Thyroid gland (tissue), 4 donors: Measurements from ENCODE around the gene B4GALNT4.

Experiments
- CTCF ChIP-seq, 6 experiments: fragments of 200-600 bp in 3 of 6; fragments of 450-650 bp in 3 of 6; sonication (generic) in 3 of 6; IDR thresholded peaks; one replicate each; pipeline ENCODE4 v1.5.1; 2016 to 2019; ENCODE audit warnings: antibody characterized with exemption in 6 of 6, mild to moderate bottlenecking in 2 of 6, inconsistent platforms in 1 of 6, moderate library complexity in 1 of 6
- POLR2A ChIP-seq, 2 donors: fragments of 450-650 bp; IDR thresholded peaks; one replicate each; pipeline ENCODE4 v1.6.1; 2017; ENCODE audit warnings: antibody characterized with exemption in 2 of 2, mild to moderate bottlenecking in 2 of 2, moderate library complexity in 1 of 2

DNA sequence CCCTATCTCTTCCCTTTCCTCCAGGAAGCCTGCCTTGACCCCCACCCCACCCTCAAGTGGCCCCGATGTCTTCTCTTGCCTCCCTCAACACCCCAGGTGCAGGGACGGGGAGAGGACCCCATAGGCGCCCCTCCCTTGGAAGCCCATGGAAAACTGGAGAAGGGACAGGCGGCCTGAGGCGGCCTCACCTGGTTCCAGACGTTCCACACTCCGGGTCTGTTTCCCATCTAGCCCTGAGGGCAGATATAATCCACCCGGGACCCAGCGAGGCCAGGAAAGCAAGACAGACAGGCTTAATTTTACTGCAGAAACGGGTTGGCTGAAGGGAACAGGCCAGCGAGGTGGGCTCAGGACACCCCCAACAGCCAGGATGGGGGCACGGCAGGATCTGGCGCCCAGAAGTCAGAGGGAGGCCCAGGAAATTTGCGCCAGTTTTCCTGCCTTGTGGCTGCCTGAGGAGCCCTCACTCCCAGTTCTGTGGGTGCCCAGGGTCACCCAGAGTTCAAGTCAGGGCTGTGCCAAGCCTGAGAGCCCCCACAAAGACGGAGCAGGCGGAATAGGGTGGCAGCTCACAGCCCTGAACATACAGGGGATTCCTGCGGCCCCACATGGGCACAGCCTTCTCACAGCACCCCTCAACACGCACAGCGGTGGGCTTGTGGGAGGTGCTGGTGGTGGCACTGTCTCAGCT is 48.5 kb downstream of the B4GALNT4 start:
- TF ChIP-seq CTCF (IDR thresholded peaks at IDR 0.05): no peak
- TF ChIP-seq POLR2A (IDR thresholded peaks at IDR 0.05): no peak
